HG03342 (cell line): Measurements from ENCODE around the gene PCDH18.

ENCODE experiments used
- ATAC-seq: cut with Tn5 transposase; IDR thresholded peaks from one replicate; pipeline ENCODE4 v1.9.1; 2021; ENCODE audit warnings: mild to moderate bottlenecking, moderate library complexity; ENCODE audit not compliant: unreplicated experiment

Gene PCDH18

GRCh38 chr4:137470806-137471205 is 61.5 kb downstream of the PCDH18 start:
- ATAC-seq, result no peak
